H9 (cell line): ENCODE results near the gene HOMER1. TPM values are rescaled to one million over a fixed set of nuclear protein-coding genes. Genes with fewer than 3 reads are reported as not detected.

Experiments used
- DNase-seq: peaks from one replicate; pipeline ENCODE4 v3.0.0-alpha.2; 2017
- H2AFZ ChIP-seq: one replicate; pipeline ENCODE4 v1.6.1; 2013; ENCODE audit warnings: mild to moderate bottlenecking, low read length, control low read depth, moderate library complexity
- H2AK5ac ChIP-seq: 2 replicates; pipeline ENCODE4 v1.6.1; 2013; ENCODE audit warnings: low read length, control low read depth, mixed read lengths; ENCODE audit not compliant: insufficient read length
- H2BK120ac ChIP-seq: one replicate; pipeline ENCODE4 v1.6.1; 2013; ENCODE audit warnings: low read depth, mild to moderate bottlenecking, low read length, control low read depth, inconsistent platforms; ENCODE audit not compliant: poor library complexity, severe bottlenecking
- H2BK12ac ChIP-seq: 2 replicates; pipeline ENCODE4 v1.6.1; 2013; ENCODE audit warnings: low read length, control low read depth, mixed read lengths, low read depth; ENCODE audit not compliant: insufficient read length
- H2BK15ac ChIP-seq: 2 replicates; pipeline ENCODE4 v1.6.1; 2013; ENCODE audit warnings: low read depth, low read length, control low read depth
- H2BK20ac ChIP-seq: one replicate; pipeline ENCODE4 v1.6.1; 2013; ENCODE audit warnings: low read depth, mild to moderate bottlenecking, low read length, control low read depth, inconsistent platforms; ENCODE audit not compliant: poor library complexity, severe bottlenecking
- H2BK5ac ChIP-seq: 2 replicates; pipeline ENCODE4 v1.6.1; 2013; ENCODE audit warnings: low read length, control low read depth, mixed read lengths; ENCODE audit not compliant: insufficient read length
- H3K14ac ChIP-seq: 2 replicates; pipeline ENCODE4 v1.6.1; 2013; ENCODE audit warnings: low read length, control low read depth; ENCODE audit not compliant: insufficient read depth
- H3K18ac ChIP-seq: 2 replicates; pipeline ENCODE4 v1.6.1; 2013; ENCODE audit warnings: low read depth, mild to moderate bottlenecking, mixed read lengths, low read length, control low read depth; ENCODE audit not compliant: insufficient read length
- H3K23ac ChIP-seq: 2 replicates; pipeline ENCODE4 v1.6.1; 2013; ENCODE audit warnings: low read length, control low read depth, mixed read lengths, low read depth; ENCODE audit not compliant: insufficient read length
- H3K23me2 ChIP-seq: 2 replicates; pipeline ENCODE4 v1.6.1; 2013; ENCODE audit warnings: low read depth, mild to moderate bottlenecking, mixed read lengths, low read length, control low read depth; ENCODE audit not compliant: insufficient read length, poor library complexity, severe bottlenecking
- H3K27ac ChIP-seq: 2 replicates; pipeline ENCODE4 v1.5.1; 2013; ENCODE audit warnings: low read length, control low read depth, mixed read lengths, low read depth; ENCODE audit not compliant: insufficient read length
- H3K27me3 ChIP-seq: 2 replicates; pipeline ENCODE4 v1.6.1; 2013; ENCODE audit warnings: low read length, control low read depth, inconsistent platforms; ENCODE audit not compliant: insufficient read depth
- H3K4ac ChIP-seq: 2 replicates; pipeline ENCODE4 v1.6.1; 2013; ENCODE audit warnings: low read depth, mild to moderate bottlenecking, control low read depth, inconsistent platforms, low read length, moderate library complexity
- H3K4me1 ChIP-seq: 2 replicates; pipeline ENCODE4 v1.6.1; 2013; ENCODE audit warnings: low read length, control low read depth, inconsistent platforms; ENCODE audit not compliant: insufficient read depth
- H3K4me2 ChIP-seq: 2 replicates; pipeline ENCODE4 v1.6.1; 2013; ENCODE audit warnings: low read length, control low read depth, mixed read lengths; ENCODE audit not compliant: insufficient read length, insufficient read depth
- H3K56ac ChIP-seq: 2 replicates; pipeline ENCODE4 v1.6.1; 2013; ENCODE audit warnings: low read depth, mild to moderate bottlenecking, mixed read lengths, low read length, control low read depth; ENCODE audit not compliant: insufficient read length
- H3K79me1 ChIP-seq: 2 replicates; pipeline ENCODE4 v1.6.1; 2013; ENCODE audit warnings: low read depth, mild to moderate bottlenecking, moderate library complexity, low read length, control low read depth, inconsistent platforms; ENCODE audit not compliant: insufficient read depth, poor library complexity, severe bottlenecking
- H3K79me2 ChIP-seq: 2 replicates; pipeline ENCODE4 v1.6.1; 2013; ENCODE audit warnings: low read length, control low read depth, inconsistent platforms; ENCODE audit not compliant: insufficient read depth
- H3K9ac ChIP-seq: 2 replicates; pipeline ENCODE4 v1.6.1; 2013; ENCODE audit warnings: low read length, control low read depth, mixed read lengths; ENCODE audit not compliant: insufficient read length; ENCODE audit errors: extremely low read depth
- H3K9me3 ChIP-seq: one replicate; pipeline ENCODE4 v1.6.1; 2013; ENCODE audit warnings: low read depth, low read length, inconsistent platforms; ENCODE audit not compliant: control insufficient read depth
- H3T11ph ChIP-seq: one replicate; pipeline ENCODE4 v1.6.1; 2013; ENCODE audit warnings: mild to moderate bottlenecking, low read length, control low read depth, inconsistent platforms
- H4K20me1 ChIP-seq: one replicate; pipeline ENCODE4 v1.6.1; 2013; ENCODE audit not compliant: control insufficient read depth, insufficient read length, insufficient read depth
- H4K5ac ChIP-seq: 2 replicates; pipeline ENCODE4 v1.6.1; 2013; ENCODE audit warnings: low read depth, mild to moderate bottlenecking, mixed read lengths, low read length, control low read depth; ENCODE audit not compliant: insufficient read length
- H4K8ac ChIP-seq: replicated peaks from 2 replicates; pipeline ENCODE4 v1.6.1; 2013; ENCODE audit warnings: low read length, control low read depth, mixed read lengths, low read depth; ENCODE audit not compliant: insufficient read length
- H4K91ac ChIP-seq: 2 replicates; pipeline ENCODE4 v1.6.1; 2013; ENCODE audit warnings: low read depth, mild to moderate bottlenecking, moderate library complexity, mixed read lengths, low read length, control low read depth; ENCODE audit not compliant: insufficient read length
- H3K27ac Mint-ChIP-seq, 3 experiments: 2 replicates in 2 of 3; 3 replicates in 1 of 3; pipeline ENCODE4 v1.8.0; 2020 to 2021; ENCODE audit warnings: mixed read lengths in 3 of 3, mild to moderate bottlenecking in 1 of 3, moderate library complexity in 1 of 3
- H3K27me3 Mint-ChIP-seq: 2 replicates; pipeline ENCODE4 v1.8.0; 2021; ENCODE audit warnings: low read depth, mild to moderate bottlenecking, moderate library complexity, mixed read lengths
- H3K36me3 Mint-ChIP-seq, 3 experiments: 2 replicates in 2 of 3; 3 replicates in 1 of 3; pipeline ENCODE4 v1.8.0; 2020 to 2021; ENCODE audit warnings: low read depth in 3 of 3, mixed read lengths in 3 of 3; ENCODE audit not compliant: insufficient read depth in 1 of 3
- H3K4me1 Mint-ChIP-seq, 2 experiments: 2 replicates each; pipeline ENCODE4 v1.8.0; 2020; ENCODE audit warnings: mixed read lengths in 2 of 2
- H3K4me3 Mint-ChIP-seq, 2 experiments: 2 replicates in 1 of 2; 3 replicates in 1 of 2; pipeline ENCODE4 v1.8.0; 2020 to 2021; ENCODE audit warnings: mild to moderate bottlenecking in 2 of 2, mixed read lengths in 2 of 2, moderate library complexity in 1 of 2
- H3K9me3 Mint-ChIP-seq, 2 experiments: 2 replicates in 1 of 2; 3 replicates in 1 of 2; pipeline ENCODE4 v1.8.0; 2020; ENCODE audit warnings: mild to moderate bottlenecking in 2 of 2, mixed read lengths in 2 of 2, moderate library complexity in 1 of 2
- CTCF ChIP-seq: fragments of 200-600 bp; sonication (generic); conservative IDR thresholded peaks from 3 replicates; pipeline ENCODE4 v1.8.0; 2021; ENCODE audit warnings: antibody characterized with exemption, mild to moderate bottlenecking
- WGBS: extraction: QIAGEN DNeasy Blood & Tissue Kit; methylation state at CpG from one replicate; pipeline ENCODE4 v1.1.7; 2013; ENCODE audit warnings: missing lambda C conversion rate, low lambda C conversion rate, mixed read lengths; ENCODE audit not compliant: insufficient read length; ENCODE audit errors: extremely low coverage; 5-methylcytosine and 5-hydroxymethylcytosine counted together
- total RNA-seq: library from RNA; stranded (reverse); gene quantifications from 2 replicates; pipeline ENCODE4 v1.2.1, GENCODE V29; 2021

HOMER1 gene
- total RNA-seq, 1 experiment from 2014 or later, result 39.5 TPM

DNA sequence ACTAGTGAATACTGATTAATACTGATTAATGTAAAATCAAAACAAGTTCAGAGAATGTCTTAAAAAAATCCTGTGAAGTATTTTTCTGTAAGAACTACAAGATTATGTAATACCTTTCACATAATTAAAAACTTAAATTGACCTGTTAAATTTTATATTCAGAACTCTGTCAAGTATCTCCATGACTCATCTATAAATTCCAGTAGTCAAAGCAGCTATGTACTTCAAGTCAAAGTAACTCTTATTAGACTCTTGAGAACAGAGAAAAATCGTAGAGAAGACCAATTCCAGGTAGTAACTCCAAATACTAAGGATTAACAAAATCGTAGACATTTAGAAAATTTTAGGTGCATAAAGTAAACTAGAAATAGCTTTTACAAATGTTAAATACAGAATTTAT is 77.1 kb downstream of the HOMER1 start:
- no peak overlapping the region for H2AK5ac ChIP-seq
- H3K23ac ChIP-seq, result no peak overlapping the region
- no peak overlapping the region for H3K4ac ChIP-seq
- no peak overlapping the region for H2BK15ac ChIP-seq
- no peak overlapping the region for H4K8ac ChIP-seq
- H3K18ac ChIP-seq, result no peak overlapping the region
- H2BK5ac ChIP-seq, result no peak overlapping the region
- H2BK120ac ChIP-seq, result no peak overlapping the region
- no peak overlapping the region for H3K9ac ChIP-seq
- H3K79me1 ChIP-seq, result no peaks in the 10 kb centered on the region
- TF ChIP-seq CTCF, result no peak
- Mint-ChIP-seq H3K9me3 (no peaks in the 10 kb centered on the region), H3K36me3 (peaks cover 18 to 29% (median 21%) of the 10 kb centered on the region in 3 experiments; a peak in 6 of 7 replicates), H3K27ac (no peak overlapping the region), H3K4me3 (no peak overlapping the region), H3K4me1 (peaks cover 8 to 11% of the 10 kb centered on the region in 2 experiments), H3K27me3 (no peaks in the 10 kb centered on the region)
- no peak overlapping the region for H3K56ac ChIP-seq
- H3K79me2 ChIP-seq, result no peaks in the 10 kb centered on the region
- no peaks in the 10 kb centered on the region for H3K9me3 ChIP-seq
- no peaks in the 10 kb centered on the region for H3K27me3 ChIP-seq
- DNase-seq, result no peak
- H3K23me2 ChIP-seq, result no peaks in the 10 kb centered on the region
- no peak overlapping the region for H3K14ac ChIP-seq
- no peak overlapping the region for H3K27ac ChIP-seq
- no peaks in the 10 kb centered on the region for H4K20me1 ChIP-seq
- H2AFZ ChIP-seq, result no peak overlapping the region
- no peaks in the 10 kb centered on the region for H3K4me1 ChIP-seq
- no peak overlapping the region for H4K5ac ChIP-seq
- H2BK12ac ChIP-seq, result no peak overlapping the region
- H3T11ph ChIP-seq, result no peak overlapping the region
- no peak overlapping the region for H3K4me2 ChIP-seq
- H4K91ac ChIP-seq, result no peak overlapping the region
- no peak overlapping the region for H2BK20ac ChIP-seq
- no CpG with 5 or more reads among the region's 2 CpGs for WGBS
